Neutrophil (primary cell): ENCODE results near the gene BCL7A.

Experiments used
- H3K27ac ChIP-seq: fragments of 200-600 bp; sonication (generic); 2 replicates; pipeline ENCODE4 v1.5.1; 2016; ENCODE audit warnings: mild to moderate bottlenecking, moderate library complexity
- H3K27me3 ChIP-seq: fragments of 200-600 bp; sonication (generic); 2 replicates; pipeline ENCODE4 v1.6.0; 2016; ENCODE audit warnings: mild to moderate bottlenecking
- H3K36me3 ChIP-seq: fragments of 200-600 bp; sonication (generic); 2 replicates; pipeline ENCODE4 v1.5.1; 2017
- H3K4me1 ChIP-seq, 2 experiments: fragments of 200-600 bp in 1 of 2; sonication (generic) in 1 of 2; 1 replicate in 1 of 2; 2 replicates in 1 of 2; pipeline versions ENCODE4 v1.5.1 to v1.6.1; 2013 to 2016; ENCODE audit warnings: low read depth in 1 of 2, low read length in 1 of 2, mild to moderate bottlenecking in 1 of 2, moderate library complexity in 1 of 2; ENCODE audit not compliant: control insufficient read depth in 1 of 2, insufficient read depth in 1 of 2
- H3K4me3 ChIP-seq, 2 experiments: fragments of 200-600 bp in 1 of 2; sonication (generic) in 1 of 2; 1 replicate in 1 of 2; 2 replicates in 1 of 2; pipeline ENCODE4 v1.5.1; 2013 to 2016; ENCODE audit warnings: low read depth in 1 of 2, low read length in 1 of 2, mild to moderate bottlenecking in 1 of 2, moderate library complexity in 1 of 2
- H3K9me3 ChIP-seq: fragments of 200-600 bp; sonication (generic); 2 replicates; pipeline ENCODE4 v1.5.1; 2016
- CTCF ChIP-seq: fragments of 200-600 bp; sonication (generic); IDR thresholded peaks from 2 replicates; pipeline ENCODE4 v1.5.1; 2016; ENCODE audit warnings: antibody characterized with exemption

BCL7A gene

GRCh38 chr12:122062832-122063693, 41.4 kb downstream of the BCL7A start:
- no peaks in the 10 kb centered on the region for H3K27me3 ChIP-seq
- no peak overlapping the region for H3K4me3 ChIP-seq
- H3K27ac ChIP-seq, result peak overlapping the region; percentile 42
- no peaks in the 10 kb centered on the region for H3K9me3 ChIP-seq
- no peak for TF ChIP-seq CTCF
- H3K4me1 ChIP-seq, result peaks cover 11 to 12% of the 10 kb centered on the region in 2 experiments
- no peaks in the 10 kb centered on the region for H3K36me3 ChIP-seq

- Histone ChIP-seq H3K4me1 (peaks cover 14 to 15% of the 10 kb centered on the region in 2 experiments), H3K4me3 (no peak overlapping the region), H3K9me3 (no peaks in the 10 kb centered on the region), H3K27me3 (no peaks in the 10 kb centered on the region), H3K27ac (peak overlapping the region; percentile 42), H3K36me3 (no peaks in the 10 kb centered on the region)
- no peak for TF ChIP-seq CTCF
These were observed 42.0 kb downstream of the BCL7A start for GRCh38 chr12:122063694-122064024.

GRCh38 chr12:122064025-122064777, 42.5 kb downstream of the BCL7A start:
- no peaks in the 10 kb centered on the region for H3K27me3 ChIP-seq
- no peak for TF ChIP-seq CTCF
- peaks cover 14 to 15% of the 10 kb centered on the region in 2 experiments for H3K4me1 ChIP-seq
- no peaks in the 10 kb centered on the region for H3K36me3 ChIP-seq
- no peak overlapping the region for H3K27ac ChIP-seq
- no peak overlapping the region for H3K4me3 ChIP-seq
- H3K9me3 ChIP-seq, result no peaks in the 10 kb centered on the region

GRCh38 chr12:122064780-122065588, 43.3 kb downstream of the BCL7A start:
- Histone ChIP-seq H3K4me3 (no peak overlapping the region), H3K9me3 (no peaks in the 10 kb centered on the region), H3K27me3 (no peaks in the 10 kb centered on the region), H3K27ac (no peak overlapping the region), H3K36me3 (no peaks in the 10 kb centered on the region), H3K4me1 (peaks cover 14 to 15% of the 10 kb centered on the region in 2 experiments)
- TF ChIP-seq CTCF, result no peak

GRCh38 chr12:122067548-122067947, 45.9 kb downstream of the BCL7A start:
- Histone ChIP-seq H3K27ac (no peak overlapping the region), H3K9me3 (no peaks in the 10 kb centered on the region), H3K36me3 (no peaks in the 10 kb centered on the region), H3K4me1 (peaks cover 14 to 15% of the 10 kb centered on the region in 2 experiments), H3K27me3 (no peaks in the 10 kb centered on the region), H3K4me3 (no peak overlapping the region)
- TF ChIP-seq CTCF, result no peak
